ENCODE results near the gene C4BPA. TPM values are rescaled to one million over a fixed set of nuclear protein-coding genes. Genes with fewer than 3 reads are reported as not detected.

The C4BPA gene
- total and polyA plus RNA-seq, 2 of the 4 experiments (the other 2 are of a cell fraction) = not detected

DNA sequence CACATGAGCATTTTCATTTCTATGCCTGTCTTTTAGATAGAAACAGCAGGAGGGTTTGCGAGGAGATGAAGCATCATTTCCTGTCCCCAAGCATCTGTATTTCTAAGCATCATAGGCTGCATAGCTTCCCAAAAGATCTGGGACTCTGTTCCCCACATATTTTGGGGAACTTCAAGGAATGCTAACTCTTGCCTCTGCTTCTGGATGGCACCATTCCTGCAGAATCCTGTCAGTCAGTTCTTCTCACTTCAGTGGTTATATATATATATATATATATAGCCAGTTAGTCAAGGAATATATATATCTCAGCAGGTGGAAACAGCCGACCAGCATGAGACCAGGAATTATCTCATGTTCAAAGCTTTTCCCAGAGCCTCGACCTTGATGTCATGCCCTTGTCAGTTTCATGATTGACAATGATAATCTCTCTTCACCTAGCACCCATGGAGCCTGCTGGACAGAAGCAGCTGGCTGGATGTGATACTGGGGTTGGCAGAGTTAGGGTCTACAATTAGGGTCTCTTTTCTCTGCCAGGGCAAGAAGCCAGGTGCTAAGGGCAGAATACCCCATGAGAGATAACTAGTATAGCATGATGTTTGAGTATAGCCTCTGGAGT is 48.5 kb upstream of the C4BPA start:
- Histone ChIP-seq H3K4ac (ENCODE audit: low read depth, low read length) (no peak overlapping the region), H3K27me3 (ENCODE audit: control insufficient read depth, insufficient read depth, low read length) (peaks cover 7% of the 10 kb centered on the region)
- CTCF ChIA-PET = no interaction called here

More for the DNA sequence above, 48.5 kb upstream of the C4BPA start:
- no peak overlapping the region for H3K56ac ChIP-seq (ENCODE audit: extremely low read depth, insufficient read depth, low read length)
- POLR2A ChIA-PET (ENCODE audit: unreplicated experiment) = no interaction called here
- no peak overlapping the region for H3K4me2 ChIP-seq (ENCODE audit: low read depth, low read length)
- H3K14ac ChIP-seq (replicated peaks; ENCODE audit: low read depth, low read length) = no peak overlapping the region
- H2AK5ac ChIP-seq (ENCODE audit: low read depth, low read length) = no peak overlapping the region
- WGBS, 2 experiments (ENCODE audit: extremely low coverage in 2 of 2, insufficient read length in 1 of 2) = no CpG with 5 or more reads among the region's 3 CpGs
- no peak overlapping the region for H2BK15ac ChIP-seq (ENCODE audit: low read depth, low read length)
- H4K91ac ChIP-seq (ENCODE audit: insufficient read depth, low read depth, low read length) = no peak overlapping the region
- intact Hi-C loops (cut with micrococcal nuclease) = no loop called here
- no peak overlapping the region for H3K27ac ChIP-seq (ENCODE audit: insufficient read depth, low read length)
- H3K9me1 ChIP-seq (ENCODE audit: insufficient read depth, low read length) = peaks cover 7% of the 10 kb centered on the region
- H2BK120ac ChIP-seq (ENCODE audit: low read depth, low read length) = no peak overlapping the region
- no peak overlapping the region for H4K8ac ChIP-seq (ENCODE audit: low read depth in 2 of 2, low read length in 2 of 2)
- H3K9ac ChIP-seq (ENCODE audit: low read depth, low read length) = no peak overlapping the region
- H3K4me3 ChIP-seq (ENCODE audit: insufficient read depth, low read depth, low read length) = no peak overlapping the region
- dilution Hi-C loops (cut with HindIII; ENCODE audit: low sequenced_read_pairs, unreplicated experiment) = no loop called here
- no peak for DNase-seq
- no peaks in the 10 kb centered on the region for H4K20me1 ChIP-seq (ENCODE audit: insufficient read depth, low read length)
- H3K23ac ChIP-seq (ENCODE audit: low read depth, low read length) = no peak overlapping the region
- H2BK5ac ChIP-seq (ENCODE audit: low read depth, low read length, poor library complexity, severe bottlenecking) = no peak overlapping the region
- H3K18ac ChIP-seq (ENCODE audit: low read depth, low read length) = no peak overlapping the region
- TF ChIP-seq MAZ (IDR thresholded peaks at IDR 0.05; ENCODE audit: borderline replicate concordance, low read depth, low read length) = no peak
- H3K79me1 ChIP-seq (ENCODE audit: low read depth in 1 of 2, low read length in 2 of 2) = peaks cover 0 to 8% of the 10 kb centered on the region in 2 experiments; a peak in 1 of 4 replicates
- H3K36me3 ChIP-seq (ENCODE audit: control insufficient read depth, insufficient read depth, low read length) = no peaks in the 10 kb centered on the region
- BruUV-seq (replicated peaks) = no TSS peak
- H4K5ac ChIP-seq (ENCODE audit: low read depth, low read length) = no peak overlapping the region
- in situ Hi-C loops (cut with MboI; ENCODE audit: low sequenced_read_pairs) = no loop called here
- ATAC-seq (ENCODE audit: low read depth) = no peak
- H3K9me3 ChIP-seq (ENCODE audit: control insufficient read depth, insufficient read depth, low read length) = no peaks in the 10 kb centered on the region
- H3K4me1 ChIP-seq (ENCODE audit: control insufficient read depth, insufficient read depth, low read length) = 0 out of 2 replicates have a peak, but pooled peaks cover 2% of the 10 kb centered on the region
- H2BK20ac ChIP-seq (ENCODE audit: low read depth, low read length) = no peak overlapping the region
- no peak overlapping the region for H2AK9ac ChIP-seq (replicated peaks; ENCODE audit: low read depth, low read length, poor library complexity)
- H2AFZ ChIP-seq (replicated peaks; ENCODE audit: low read length, poor library complexity) = no peak overlapping the region

Data from IMR-90 (cell line).